SJCRH30 (cell line): ENCODE data around the gene DAAM2. TPM values are rescaled to one million over a fixed set of nuclear protein-coding genes. Genes with fewer than 3 reads are reported as not detected.

Source experiments
- DNase-seq, 2 experiments: peaks; one replicate each; pipeline ENCODE4 v3.0.0-alpha.2; 2015 to 2020
- H3K27ac ChIP-seq: fragments of 250-450 bp; sonication (Bioruptor Pico); 2 replicates; pipeline ENCODE4 v1.5.1; 2020; ENCODE audit warnings: mild to moderate bottlenecking, moderate library complexity
- H3K27me3 ChIP-seq: fragments of 250-450 bp; sonication (Bioruptor Pico); 2 replicates; pipeline ENCODE4 v1.5.1; 2020; ENCODE audit warnings: mild to moderate bottlenecking, moderate library complexity
- H3K36me3 ChIP-seq: fragments of 250-450 bp; sonication (Bioruptor Pico); 2 replicates; pipeline ENCODE4 v1.5.1; 2020; ENCODE audit warnings: mild to moderate bottlenecking, moderate library complexity
- H3K4me1 ChIP-seq: fragments of 250-450 bp; sonication (Bioruptor Pico); 2 replicates; pipeline ENCODE4 v1.5.1; 2020; ENCODE audit warnings: mild to moderate bottlenecking, moderate library complexity
- H3K4me3 ChIP-seq: fragments of 250-450 bp; sonication (Bioruptor Pico); 2 replicates; pipeline ENCODE4 v1.5.1; 2020; ENCODE audit warnings: mild to moderate bottlenecking, moderate library complexity
- H3K9me3 ChIP-seq: fragments of 250-450 bp; sonication (Bioruptor Pico); replicated peaks from 2 replicates; pipeline ENCODE4 v1.5.1; 2020; ENCODE audit warnings: mild to moderate bottlenecking, moderate library complexity
- total RNA-seq: library from RNA; depleted of rRNA; stranded (reverse); fragments of >200 nt; shearing (Covaris generic); gene quantifications from 2 replicates; pipeline ENCODE4 v1.2.3, GENCODE V29; 2014

The DAAM2 gene
- total RNA-seq, 1 experiment from 2014 or later = 3.5 TPM

DNA sequence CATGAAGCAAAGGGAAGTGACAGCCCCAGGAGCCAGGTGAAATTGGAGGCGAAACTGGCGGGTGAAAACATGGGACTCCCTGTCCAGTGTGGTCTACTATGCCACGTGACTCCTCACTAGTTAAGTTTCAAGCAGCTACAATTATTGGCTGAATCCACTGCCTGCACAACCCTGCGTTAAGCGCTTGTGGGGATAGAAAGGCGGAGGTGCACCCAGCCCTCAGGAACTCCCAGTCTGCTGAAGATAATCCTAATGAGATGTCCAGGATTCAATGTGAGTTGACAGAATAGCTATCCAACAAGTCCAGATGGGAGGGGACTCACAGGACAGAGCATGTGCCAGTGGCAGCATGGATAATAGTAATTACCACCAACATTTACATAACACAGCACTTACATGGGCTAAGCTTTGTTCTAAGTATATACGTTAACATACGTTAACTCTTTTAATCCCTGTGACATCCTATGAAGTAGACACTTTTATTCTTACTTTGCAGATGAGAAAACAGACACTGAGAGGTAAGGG lies 140.3 kb downstream of the DAAM2 start:
- Histone ChIP-seq H3K9me3 (no peaks in the 10 kb centered on the region), H3K27me3 (no peaks in the 10 kb centered on the region), H3K4me3 (no peak overlapping the region), H3K27ac (no peak overlapping the region), H3K4me1 (0 out of 2 replicates have a peak, but pooled peaks cover 2% of the 10 kb centered on the region), H3K36me3 (no peaks in the 10 kb centered on the region)
- DNase-seq = no peak

DNA sequence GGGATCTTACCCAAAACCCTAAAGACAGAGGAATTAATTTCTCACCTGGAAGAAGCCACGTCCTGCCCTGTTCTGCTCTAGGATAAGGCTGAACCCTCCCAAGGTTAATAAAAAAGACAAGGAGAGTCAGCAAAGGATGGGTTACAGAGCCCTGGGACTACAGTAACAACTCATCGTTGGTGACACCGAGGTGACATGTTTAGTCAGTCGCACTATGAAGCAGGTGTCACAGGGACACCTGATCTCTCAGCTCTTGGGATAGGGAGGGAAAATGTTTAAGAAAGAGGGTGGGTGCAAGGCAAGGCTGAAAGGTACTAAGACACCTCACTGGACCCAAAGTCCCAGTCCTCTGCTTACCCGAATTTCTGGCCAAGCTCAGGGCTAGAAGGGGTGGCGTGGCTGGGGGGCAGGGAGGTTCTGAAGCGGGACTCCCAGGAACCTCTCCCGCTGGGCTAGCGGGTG lies 141.5 kb downstream of the DAAM2 start:
- no peaks in the 10 kb centered on the region for H3K36me3 ChIP-seq

DNA sequence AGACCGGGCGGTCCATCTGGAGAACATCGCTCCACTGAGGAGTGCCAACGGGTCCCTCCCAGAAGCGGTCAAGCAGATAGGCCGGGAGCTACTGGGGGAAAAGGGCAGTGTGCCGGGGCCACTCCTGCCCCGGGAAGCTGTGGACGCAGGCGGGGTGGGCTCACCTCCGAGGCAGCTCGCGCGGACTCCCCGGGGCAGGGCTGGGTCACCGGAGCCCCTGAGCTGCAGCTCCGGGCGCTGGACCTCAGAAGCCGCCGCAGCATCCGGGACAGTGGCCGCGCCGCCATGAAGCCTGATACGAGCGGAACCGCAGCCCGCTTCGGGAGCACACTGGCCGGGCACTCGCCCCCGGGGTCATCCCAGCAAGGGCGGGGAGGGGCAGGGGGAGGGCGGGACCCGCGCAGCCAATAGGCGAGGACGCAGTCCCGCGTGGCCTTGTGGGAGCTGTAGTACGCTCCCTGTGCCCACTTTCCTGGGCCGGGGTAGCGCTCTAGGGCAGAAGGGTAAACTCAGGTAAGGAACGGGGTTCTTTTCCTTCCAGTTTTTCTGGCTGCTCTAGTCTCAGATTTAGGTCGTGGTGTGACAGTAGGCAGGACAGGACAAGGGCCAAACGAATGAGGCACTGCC lies 142.1 kb downstream of the DAAM2 start, which contains the start of gene MOCS1:
Gene MOCS1, minus strand, starts transcription at position 332 of the 627 bp plus-strand sequence. Its CDS starts 45 bp downstream, at position 287.
- Histone ChIP-seq H3K9me3 (no peaks in the 10 kb centered on the region), H3K4me3 (peak within 1 kb of the TSS; percentile 93), H3K36me3 (no peaks in the 10 kb centered on the region), H3K4me1 (peaks cover 11% of the 10 kb centered on the region), H3K27me3 (no peaks in the 10 kb centered on the region), H3K27ac (peak within 1 kb of the TSS; percentile 36; the same call in 1 of the 2 replicates)
- DNase-seq = peak; percentile 63 to 64

More for the DNA sequence above, 141.5 kb downstream of the DAAM2 start:
- peak overlapping the region; percentile 93 for H3K4me3 ChIP-seq
- no peak for DNase-seq
- H3K9me3 ChIP-seq = no peaks in the 10 kb centered on the region
- H3K27ac ChIP-seq = no peak overlapping the region
- no peaks in the 10 kb centered on the region for H3K27me3 ChIP-seq
- H3K4me1 ChIP-seq = peaks cover 11% of the 10 kb centered on the region

DNA sequence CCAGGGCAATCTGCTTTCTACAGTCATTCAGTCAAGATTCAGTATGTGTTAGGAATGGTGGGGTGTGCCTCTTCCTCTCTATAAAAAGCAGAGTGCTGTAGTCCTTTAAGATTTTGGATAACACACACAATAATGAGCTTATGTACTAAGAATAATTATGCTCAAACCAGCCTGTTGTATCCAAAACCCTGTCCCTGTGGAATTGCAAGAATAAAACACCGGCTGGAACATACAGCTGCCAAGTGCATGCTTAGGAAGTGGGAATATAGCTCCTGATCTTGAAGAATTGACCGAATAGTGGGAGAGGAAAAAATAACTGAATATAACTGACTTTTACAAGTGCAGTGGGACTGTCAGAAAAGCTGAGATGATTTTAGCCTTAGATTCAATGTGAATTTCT lies 143.1 kb downstream of the DAAM2 start:
- no peak overlapping the region for H3K27ac ChIP-seq
- H3K4me3 ChIP-seq = no peak overlapping the region
- no peaks in the 10 kb centered on the region for H3K27me3 ChIP-seq

DNA sequence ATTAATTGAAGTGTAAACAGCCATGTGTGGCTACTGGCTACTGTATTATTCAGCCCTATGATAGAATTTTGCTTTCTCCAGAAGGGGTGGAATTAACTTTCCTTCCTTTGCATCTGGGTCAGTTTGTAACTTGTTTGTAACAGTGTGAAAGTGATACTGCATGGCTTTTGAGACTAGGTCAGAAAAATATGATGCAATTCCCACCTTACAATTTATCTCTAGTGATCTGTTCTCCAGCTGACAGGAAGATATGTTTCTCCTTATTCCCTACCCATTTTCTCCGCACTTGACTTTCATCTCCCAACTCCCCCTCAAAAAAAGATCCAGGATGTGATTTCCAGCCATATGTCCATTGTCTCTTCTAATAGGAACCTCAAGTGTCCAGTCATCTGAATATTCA lies 144.7 kb downstream of the DAAM2 start:
- Histone ChIP-seq H3K36me3 (no peaks in the 10 kb centered on the region), H3K4me3 (no peak overlapping the region), H3K27ac (no peak overlapping the region), H3K27me3 (no peaks in the 10 kb centered on the region), H3K9me3 (no peaks in the 10 kb centered on the region), H3K4me1 (peaks cover 11% of the 10 kb centered on the region)
- no peak for DNase-seq

More for the DNA sequence above, 143.1 kb downstream of the DAAM2 start:
- DNase-seq = no peak
- Histone ChIP-seq H3K9me3 (no peaks in the 10 kb centered on the region), H3K4me1 (peaks cover 11% of the 10 kb centered on the region), H3K36me3 (no peaks in the 10 kb centered on the region)

DNA sequence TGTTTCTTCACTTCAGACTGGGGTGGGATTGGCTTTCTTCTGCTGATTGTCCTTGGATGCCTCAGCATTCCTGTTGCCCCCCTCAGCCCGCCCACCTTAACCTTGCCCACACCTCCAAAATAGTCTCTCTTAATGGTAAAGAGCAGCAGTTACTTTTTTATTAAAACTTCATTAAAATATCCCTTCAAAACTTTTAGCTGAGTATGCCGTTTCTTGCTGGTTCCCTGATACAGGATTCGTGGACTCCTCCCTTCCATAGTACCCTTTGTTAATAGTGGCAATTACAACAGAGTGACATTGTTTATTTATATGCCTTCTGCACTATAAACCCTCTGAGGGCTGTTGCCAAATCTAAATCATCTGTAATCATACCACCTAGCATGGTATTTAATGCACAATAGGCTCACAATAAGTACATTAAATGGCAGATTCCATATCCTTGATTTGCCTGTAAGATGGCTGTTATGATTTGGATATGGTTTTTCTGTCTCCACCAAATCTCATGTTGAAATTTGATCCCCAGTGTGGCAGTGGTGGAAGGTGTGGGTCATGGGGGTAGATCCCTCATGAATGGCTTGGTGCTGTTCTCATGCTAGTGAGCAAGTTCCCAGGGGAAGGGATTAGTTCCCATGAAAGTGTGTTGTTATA lies 145.6 kb downstream of the DAAM2 start:
- peak in 1 of 2 experiments; percentile 39 for DNase-seq
- no peaks in the 10 kb centered on the region for H3K36me3 ChIP-seq
- H3K27ac ChIP-seq = no peak overlapping the region
- H3K9me3 ChIP-seq = no peaks in the 10 kb centered on the region
- peaks cover 11% of the 10 kb centered on the region for H3K4me1 ChIP-seq
- H3K27me3 ChIP-seq = no peaks in the 10 kb centered on the region
- no peak overlapping the region for H3K4me3 ChIP-seq

DNA sequence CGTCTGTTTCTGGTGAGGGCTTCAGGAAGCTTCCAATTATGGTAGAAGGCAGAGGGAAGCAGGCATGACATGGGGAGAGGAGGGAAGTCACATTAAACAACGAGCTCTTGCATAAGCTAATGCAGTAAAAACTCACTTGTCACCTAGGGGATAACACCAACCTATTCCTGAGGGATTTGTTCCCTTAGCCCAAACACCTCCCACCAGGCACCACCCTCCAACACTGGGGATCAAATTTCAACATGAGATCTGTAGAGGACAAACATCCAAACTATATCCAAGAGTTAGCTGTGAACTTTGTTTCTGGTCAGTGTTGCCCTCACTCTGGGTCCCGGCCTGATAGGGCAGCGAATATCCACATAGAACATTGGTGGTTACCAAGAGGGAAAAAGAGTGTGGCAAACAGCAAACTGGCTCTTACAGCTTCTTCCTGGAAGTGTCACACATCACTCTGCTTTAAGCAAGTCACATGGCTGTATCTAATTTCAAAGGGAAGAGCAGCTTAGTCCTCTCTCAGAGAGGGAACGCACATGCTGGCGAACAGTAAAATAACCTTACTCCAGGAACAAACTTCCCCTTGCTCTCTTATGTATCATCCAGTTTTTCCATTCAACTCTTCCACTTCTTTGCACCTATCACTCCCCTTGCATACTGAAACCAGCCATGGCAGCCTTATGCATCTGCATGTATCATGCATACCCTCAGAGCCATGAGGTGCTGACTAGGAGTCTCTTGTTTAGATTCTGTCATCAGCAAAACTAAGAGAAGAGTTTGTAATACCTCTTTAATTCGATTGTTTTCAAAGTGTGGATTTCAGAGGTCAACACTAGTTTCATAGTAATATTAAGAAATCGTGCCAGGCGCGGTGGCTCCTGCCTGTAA lies 146.8 kb downstream of the DAAM2 start:
- no peaks in the 10 kb centered on the region for H3K36me3 ChIP-seq
- H3K27me3 ChIP-seq = no peaks in the 10 kb centered on the region
- no peaks in the 10 kb centered on the region for H3K9me3 ChIP-seq
- DNase-seq = peak in 1 of 2 experiments; percentile 11
- H3K27ac ChIP-seq = no peak overlapping the region
- H3K4me3 ChIP-seq = no peak overlapping the region
- peaks cover 11% of the 10 kb centered on the region for H3K4me1 ChIP-seq

DNA sequence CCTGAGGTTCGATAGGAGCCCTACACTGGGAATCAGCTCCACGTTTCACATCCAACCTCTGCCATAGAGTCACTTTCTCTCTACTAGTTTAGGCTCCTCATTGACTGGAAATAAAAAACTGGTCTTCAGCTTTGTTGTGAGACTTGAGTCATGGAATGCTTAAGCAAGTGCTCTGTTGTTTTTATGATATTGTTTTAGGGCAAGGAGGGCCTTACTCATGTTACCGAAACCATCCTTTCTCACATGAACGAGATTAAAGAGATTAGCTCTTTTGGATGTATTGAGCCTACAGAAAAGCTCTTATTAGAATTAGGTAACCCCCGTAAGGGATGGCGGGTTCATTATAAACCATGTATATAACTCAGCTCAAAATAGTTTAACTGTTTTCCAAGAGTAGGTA lies 149.0 kb downstream of the DAAM2 start:
- H3K27ac ChIP-seq = no peak overlapping the region
- H3K9me3 ChIP-seq = no peaks in the 10 kb centered on the region
- H3K36me3 ChIP-seq = no peaks in the 10 kb centered on the region
- DNase-seq = no peak
- no peak overlapping the region for H3K4me3 ChIP-seq
- H3K4me1 ChIP-seq = peaks cover 9% of the 10 kb centered on the region
- no peaks in the 10 kb centered on the region for H3K27me3 ChIP-seq

DNA sequence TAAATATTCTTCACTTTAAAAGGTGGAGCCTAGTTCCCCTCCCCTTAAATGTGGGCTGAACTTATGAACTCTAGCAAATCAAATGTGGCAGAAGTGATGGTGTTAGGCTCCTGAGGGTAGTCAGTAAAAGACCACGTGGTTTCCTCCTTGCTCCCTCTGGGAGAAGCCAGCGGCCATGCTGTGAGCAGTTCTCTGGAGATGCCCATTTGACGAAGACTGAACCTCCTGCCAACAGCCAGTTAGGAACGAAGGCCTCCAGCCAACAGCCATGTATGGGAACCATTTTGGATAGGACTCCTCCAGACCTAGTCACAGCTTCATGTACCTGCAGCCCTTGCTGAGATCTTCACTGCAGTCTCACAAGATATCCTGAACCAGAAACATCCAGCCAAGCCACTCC lies 149.6 kb downstream of the DAAM2 start:
- Histone ChIP-seq H3K27me3 (no peaks in the 10 kb centered on the region), H3K4me1 (peaks cover 9% of the 10 kb centered on the region), H3K4me3 (no peak overlapping the region), H3K36me3 (no peaks in the 10 kb centered on the region), H3K9me3 (no peaks in the 10 kb centered on the region), H3K27ac (no peak overlapping the region)
- DNase-seq = no peak

DNA sequence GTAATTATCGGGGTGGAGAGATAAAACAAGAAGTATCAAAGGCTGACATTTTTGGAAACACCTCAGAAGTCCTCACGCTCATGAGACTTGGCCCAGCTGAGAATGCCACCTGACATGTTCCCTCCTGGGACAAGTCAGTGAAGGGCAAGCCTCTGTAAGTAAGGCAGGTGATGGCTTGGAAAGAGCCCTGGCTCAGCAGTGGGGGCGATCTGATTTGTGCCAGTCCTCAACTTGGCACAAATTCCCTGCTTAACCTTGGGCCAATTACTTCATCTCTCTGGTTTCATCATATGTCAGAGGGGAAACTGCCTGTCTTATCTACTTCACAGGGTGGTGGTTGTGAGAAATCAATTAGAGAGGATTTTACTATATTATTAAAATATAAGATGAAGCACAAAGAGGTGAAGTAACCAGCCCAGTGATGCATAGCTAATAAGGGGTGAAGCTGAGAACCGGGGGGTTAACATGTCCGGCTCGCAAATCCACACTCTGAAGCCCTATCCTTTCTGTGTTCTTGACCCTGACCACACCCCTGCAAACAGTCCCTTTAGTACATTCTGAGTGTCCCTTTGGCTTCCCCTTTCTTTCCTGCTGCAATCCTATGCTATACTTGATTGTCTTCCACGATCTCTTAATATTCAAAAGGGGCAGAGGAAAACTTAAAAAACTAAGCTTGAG lies 150.9 kb downstream of the DAAM2 start:
- DNase-seq = no peak
- Histone ChIP-seq H3K4me1 (peaks cover 6% of the 10 kb centered on the region), H3K9me3 (no peaks in the 10 kb centered on the region), H3K27ac (no peak overlapping the region), H3K36me3 (no peaks in the 10 kb centered on the region), H3K4me3 (no peak overlapping the region), H3K27me3 (no peaks in the 10 kb centered on the region)

DNA sequence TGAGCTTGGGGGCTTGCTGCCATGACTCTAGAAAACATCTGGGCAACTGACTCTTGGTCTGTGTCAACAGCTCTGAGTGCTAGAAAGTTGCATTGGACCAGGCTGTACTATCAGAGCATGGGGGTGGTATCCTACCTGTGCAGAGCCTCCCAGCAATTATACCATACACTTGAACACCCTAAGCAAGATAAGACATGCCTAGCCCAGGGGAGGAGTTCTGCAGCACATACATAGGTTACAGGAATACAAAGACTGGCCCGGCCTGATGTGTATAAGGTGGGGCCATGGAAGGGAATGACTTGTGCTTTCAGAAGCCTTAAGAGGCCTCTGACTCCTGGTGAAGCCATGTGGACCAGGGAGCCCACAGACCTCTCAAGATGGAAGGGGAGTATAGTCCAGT lies 153.4 kb downstream of the DAAM2 start:
- no peak overlapping the region for H3K27ac ChIP-seq
- H3K9me3 ChIP-seq = no peaks in the 10 kb centered on the region

DNA sequence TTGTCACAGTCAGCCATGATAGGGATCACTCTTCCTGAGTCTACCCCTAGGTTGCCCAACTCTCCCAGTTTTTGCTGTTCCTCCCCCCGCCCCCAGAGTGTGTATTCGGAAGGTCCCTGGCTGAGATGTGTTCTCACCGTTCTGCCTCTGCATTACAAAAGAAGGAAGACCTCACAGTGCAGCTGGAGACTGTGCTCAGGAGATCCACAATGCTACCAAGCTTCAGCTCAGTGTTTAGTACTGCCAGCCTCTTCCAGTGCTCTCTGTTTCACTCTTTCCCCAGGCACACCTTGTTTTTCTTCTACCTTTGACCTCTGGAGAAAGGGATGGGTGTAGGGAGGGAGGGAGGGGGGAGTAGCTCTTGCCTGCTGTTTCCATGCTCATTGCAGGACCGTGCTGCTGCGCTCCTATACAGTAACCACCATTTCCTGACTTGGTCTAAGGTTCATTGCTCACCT lies 155.5 kb downstream of the DAAM2 start:
- no peak for DNase-seq
- Histone ChIP-seq H3K36me3 (no peaks in the 10 kb centered on the region), H3K27me3 (no peaks in the 10 kb centered on the region), H3K27ac (no peak overlapping the region), H3K4me3 (no peak overlapping the region), H3K9me3 (no peaks in the 10 kb centered on the region), H3K4me1 (no peaks in the 10 kb centered on the region)

More for the DNA sequence above, 153.4 kb downstream of the DAAM2 start:
- no peak for DNase-seq
- H3K4me3 ChIP-seq = no peak overlapping the region
- no peaks in the 10 kb centered on the region for H3K27me3 ChIP-seq
- H3K36me3 ChIP-seq = no peaks in the 10 kb centered on the region
- H3K4me1 ChIP-seq = no peaks in the 10 kb centered on the region

DNA sequence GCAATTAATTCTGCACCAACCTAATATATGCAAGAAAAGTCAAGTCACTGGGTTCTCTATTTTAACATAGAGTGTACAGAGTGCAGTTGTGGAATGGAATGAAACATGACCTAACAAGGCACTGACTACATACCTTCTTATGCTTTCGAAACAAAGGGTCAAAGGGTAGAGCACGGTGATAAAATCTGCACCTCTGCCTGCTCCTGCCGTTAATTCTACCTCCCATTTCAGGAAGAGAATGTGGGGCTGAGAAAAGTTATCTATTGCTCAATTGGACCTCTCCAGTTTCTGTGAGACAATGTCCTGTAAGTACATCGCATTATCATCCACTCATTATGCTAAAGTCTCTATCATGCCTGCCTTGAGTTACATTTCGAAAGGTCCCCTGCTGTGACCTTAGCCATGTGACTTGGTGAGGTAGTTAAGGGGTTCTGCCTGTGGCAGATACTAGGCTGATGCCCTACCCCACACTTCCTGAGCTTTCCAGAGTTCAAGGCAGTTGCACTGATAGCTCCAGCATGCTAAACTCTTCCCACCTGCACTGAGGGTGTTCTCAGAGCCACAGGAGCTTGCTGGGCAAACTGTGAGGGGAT lies 156.1 kb downstream of the DAAM2 start:
- no peaks in the 10 kb centered on the region for H3K36me3 ChIP-seq
- no peaks in the 10 kb centered on the region for H3K4me1 ChIP-seq
- H3K4me3 ChIP-seq = no peak overlapping the region
- no peaks in the 10 kb centered on the region for H3K9me3 ChIP-seq
- DNase-seq = no peak
- H3K27me3 ChIP-seq = no peaks in the 10 kb centered on the region
- no peak overlapping the region for H3K27ac ChIP-seq
